Measurements from ENCODE around the gene DCAF15. TPM values are rescaled to one million over a fixed set of nuclear protein-coding genes. Genes with fewer than 3 reads are reported as not detected.

The DCAF15 gene
- total RNA-seq, 5 donors from 2014 or later (not counting 1 experiment from before 2014, with no cell fraction given), result 67.3 to 118 (median 110) TPM

GRCh38 chr19:13984875-13985741 is 32.8 kb downstream of the DCAF15 start:
- peak overlapping the region in 1 of 2 donors; percentile 0 for H3K4me3 ChIP-seq (ENCODE audit: control insufficient read depth in 1 of 2, extremely low read depth in 1 of 2, low read length in 1 of 2)

DNA sequence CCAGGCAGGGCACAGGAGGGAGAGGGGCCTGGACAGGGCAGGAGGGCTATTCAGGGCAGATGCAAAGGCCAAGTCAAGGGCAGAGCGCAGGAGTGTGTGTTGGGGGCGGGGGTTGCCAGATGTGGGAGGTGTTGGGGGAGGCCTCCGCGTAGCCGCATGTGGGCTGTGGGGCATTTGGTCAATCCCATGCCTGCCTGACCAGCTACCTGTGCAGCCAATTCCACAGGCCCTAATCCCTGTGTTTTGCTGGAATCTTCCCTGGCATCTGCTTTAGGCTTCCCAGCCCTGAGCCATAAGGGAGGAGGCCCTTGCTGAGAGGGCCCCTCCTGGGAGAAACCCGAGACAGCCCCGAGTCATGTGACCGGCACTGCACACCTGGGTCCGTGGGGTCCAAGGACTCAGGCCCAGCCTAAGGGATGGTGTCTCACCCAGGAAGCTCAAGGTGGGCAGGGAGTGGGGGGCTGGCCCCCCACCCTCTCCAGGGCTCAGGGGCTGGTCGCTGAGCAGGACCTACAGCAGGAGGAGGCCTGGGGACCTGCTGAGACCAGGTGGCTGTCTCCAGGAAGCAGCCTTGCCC is 33.5 kb downstream of the DCAF15 start:
- H3K9me3 ChIP-seq, result no peaks in the 10 kb centered on the region
- WGBS (ENCODE audit: insufficient coverage), result 41% methylated on average over 10 of the region's 10 CpGs
- peak in 2 of 35 experiments; percentile 27 to 29 for DNase-seq
- no peaks in the 10 kb centered on the region for H3K27me3 ChIP-seq (replicated peaks in 1 of 2; ENCODE audit: control insufficient read depth in 2 of 2, extremely low read depth in 1 of 2, insufficient read depth in 2 of 2, low read length in 1 of 2)
- POLR2A ChIA-PET, result interaction anchor here (0.5 to 1.0 kb wide), 3 partner anchors 8 to 33 kb away, joined by 3 to 5 read pairs (median 4); no protein-coding TSS in a partner anchor
- peak; percentile 16 to 25 (median 22) for ATAC-seq (replicated peaks in 1 of 4)
- Mint-ChIP-seq H3K27me3 (no peaks in the 10 kb centered on the region), H3K36me3 (peaks cover 18% of the 10 kb centered on the region), H3K27ac (peak overlapping the region; percentile 97 to 98), H3K9me3 (no peaks in the 10 kb centered on the region), H3K4me1 (peaks cover 65 to 91% (median 89%) of the 10 kb centered on the region in 3 donors), H3K4me3 (peak overlapping the region; percentile 14 to 69 (median 61))
- H3K4me3 ChIP-seq (ENCODE audit: control insufficient read depth in 1 of 2, extremely low read depth in 1 of 2, low read length in 1 of 2), result peak overlapping the region; percentile 0 to 25
- H3K36me3 ChIP-seq (ENCODE audit: control insufficient read depth in 2 of 2, extremely low read depth in 1 of 2, insufficient read depth in 1 of 2, low read length in 1 of 2), result peaks cover 0 to 16% of the 10 kb centered on the region in 2 donors
- CTCF ChIA-PET, result interaction anchor here in 1 of 2 donors (0.6 to 1.0 kb wide), 2 partner anchors 17 to 91 kb away, joined by 5 to 6 read pairs; no protein-coding TSS in a partner anchor
- peak overlapping the region; percentile 94 for H3K27ac ChIP-seq (ENCODE audit: low read length)
- peaks cover 65 to 89% of the 10 kb centered on the region in 2 experiments for H3K4me1 ChIP-seq (ENCODE audit: control insufficient read depth in 1 of 2, extremely low read depth in 1 of 2, insufficient read depth in 2 of 2, low read length in 2 of 2)

More at GRCh38 chr19:13984875-13985741, 32.8 kb downstream of the DCAF15 start:
- Histone ChIP-seq H3K4me1 (ENCODE audit: control insufficient read depth in 1 of 2, extremely low read depth in 1 of 2, insufficient read depth in 2 of 2, low read length in 2 of 2) (peaks cover 68 to 92% of the 10 kb centered on the region in 2 experiments), H3K9me3 (no peaks in the 10 kb centered on the region), H3K27ac (ENCODE audit: low read length) (peak overlapping the region; percentile 94), H3K27me3 (replicated peaks in 1 of 2; ENCODE audit: control insufficient read depth in 2 of 2, extremely low read depth in 1 of 2, insufficient read depth in 2 of 2, low read length in 1 of 2) (no peaks in the 10 kb centered on the region), H3K36me3 (ENCODE audit: control insufficient read depth in 2 of 2, extremely low read depth in 1 of 2, insufficient read depth in 1 of 2, low read length in 1 of 2) (peaks cover 3 to 16% of the 10 kb centered on the region in 2 donors)
- Mint-ChIP-seq H3K27me3 (no peaks in the 10 kb centered on the region), H3K4me1 (peaks cover 60 to 88% (median 86%) of the 10 kb centered on the region in 3 donors), H3K36me3 (peaks cover 15% of the 10 kb centered on the region), H3K9me3 (no peaks in the 10 kb centered on the region), H3K27ac (peak overlapping the region; percentile 97 to 98), H3K4me3 (peak overlapping the region; percentile 14 to 69 (median 49))
- POLR2A ChIA-PET, result interaction anchor here (0.5 to 0.6 kb wide), 5 partner anchors 7 to 57 kb away, joined by 3 to 9 read pairs (median 4); no protein-coding TSS in a partner anchor
- peak in 4 of 35 experiments; percentile 7 to 51 (median 36) for DNase-seq
- WGBS (ENCODE audit: insufficient coverage), result 69% methylated on average over 19 of the region's 25 CpGs
- ATAC-seq (replicated peaks in 1 of 4), result no peak
- CTCF ChIA-PET, result interaction anchor here in 1 of 2 donors (0.6 kb wide), 1 partner anchor 92 kb away, joined by 6 read pairs; no protein-coding TSS in a partner anchor

DNA sequence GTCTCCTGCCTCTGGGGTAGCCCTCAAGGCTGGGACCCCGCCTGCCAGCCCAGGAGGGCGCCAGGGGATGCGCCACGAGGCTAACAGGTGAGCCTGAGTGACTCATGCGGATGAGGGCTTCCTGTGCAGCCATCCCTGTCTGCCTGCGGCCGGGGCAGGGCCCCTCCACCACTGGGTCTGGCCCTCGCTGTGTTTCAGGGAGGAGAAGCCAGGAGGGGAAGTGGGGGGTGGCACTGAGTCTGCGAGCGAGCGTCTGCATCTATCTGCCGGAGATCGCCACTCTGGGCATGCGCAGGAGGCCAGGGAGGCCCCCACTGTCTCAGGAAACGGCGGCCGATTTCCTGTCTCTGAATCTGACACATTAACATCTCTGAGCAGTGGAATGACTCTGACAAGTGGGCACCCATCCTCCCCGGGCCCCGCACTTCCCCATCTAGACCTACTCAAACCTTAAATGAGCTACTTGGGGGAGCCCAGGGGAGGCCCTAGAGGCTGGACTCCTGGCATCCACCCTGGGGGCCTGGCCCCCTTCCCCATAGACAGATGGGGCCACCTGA is 34.1 kb downstream of the DCAF15 start:
- Mint-ChIP-seq H3K36me3 (peaks cover 23% of the 10 kb centered on the region), H3K27me3 (no peaks in the 10 kb centered on the region), H3K9me3 (no peaks in the 10 kb centered on the region), H3K27ac (peak overlapping the region; percentile 97 to 98), H3K4me1 (peaks cover 69 to 93% (median 88%) of the 10 kb centered on the region in 3 donors), H3K4me3 (peak overlapping the region; percentile 57 to 69 (median 61))
- POLR2A ChIA-PET, result interaction anchor here (0.5 to 1.0 kb wide), 4 partner anchors 11 to 65 kb away, joined by 4 to 11 read pairs (median 4); no protein-coding TSS in a partner anchor
- Histone ChIP-seq H3K27ac (ENCODE audit: low read length) (peak overlapping the region; percentile 94), H3K9me3 (no peaks in the 10 kb centered on the region), H3K27me3 (replicated peaks in 1 of 2; ENCODE audit: control insufficient read depth in 2 of 2, extremely low read depth in 1 of 2, insufficient read depth in 2 of 2, low read length in 1 of 2) (no peaks in the 10 kb centered on the region), H3K36me3 (ENCODE audit: control insufficient read depth in 2 of 2, extremely low read depth in 1 of 2, insufficient read depth in 1 of 2, low read length in 1 of 2) (peaks cover 0 to 21% of the 10 kb centered on the region in 2 donors), H3K4me3 (ENCODE audit: control insufficient read depth in 1 of 2, extremely low read depth in 1 of 2, low read length in 1 of 2) (peak overlapping the region; percentile 11 to 25), H3K4me1 (ENCODE audit: control insufficient read depth in 1 of 2, extremely low read depth in 1 of 2, insufficient read depth in 2 of 2, low read length in 2 of 2) (peaks cover 65 to 91% of the 10 kb centered on the region in 2 experiments)
- DNase-seq, result peak; percentile 96 to 100 (median 98)
- CTCF ChIA-PET, result interaction anchor here in 1 of 2 donors (1.0 kb wide), 1 partner anchor 17 kb away, joined by 5 read pairs; no protein-coding TSS in a partner anchor
- ATAC-seq (replicated peaks in 1 of 4), result peak; percentile 87 to 93 (median 92)
- 0% methylated on average over 18 of the region's 19 CpGs for WGBS (ENCODE audit: insufficient coverage)

- Mint-ChIP-seq H3K27ac (peak overlapping the region; percentile 97 to 98), H3K36me3 (peaks cover 27% of the 10 kb centered on the region), H3K4me1 (peaks cover 72 to 84% (median 84%) of the 10 kb centered on the region in 3 donors), H3K27me3 (no peaks in the 10 kb centered on the region), H3K4me3 (peak overlapping the region; percentile 57 to 69 (median 60)), H3K9me3 (no peaks in the 10 kb centered on the region)
- Histone ChIP-seq H3K4me1 (ENCODE audit: control insufficient read depth in 1 of 2, extremely low read depth in 1 of 2, insufficient read depth in 2 of 2, low read length in 2 of 2) (peaks cover 62 to 83% of the 10 kb centered on the region in 2 experiments), H3K4me3 (ENCODE audit: control insufficient read depth in 1 of 2, extremely low read depth in 1 of 2, low read length in 1 of 2) (peak overlapping the region; percentile 11 to 25), H3K9me3 (no peaks in the 10 kb centered on the region), H3K27me3 (replicated peaks in 1 of 2; ENCODE audit: control insufficient read depth in 2 of 2, extremely low read depth in 1 of 2, insufficient read depth in 2 of 2, low read length in 1 of 2) (no peaks in the 10 kb centered on the region), H3K27ac (ENCODE audit: low read length) (peak overlapping the region; percentile 94), H3K36me3 (ENCODE audit: control insufficient read depth in 2 of 2, extremely low read depth in 1 of 2, insufficient read depth in 1 of 2, low read length in 1 of 2) (peaks cover 0 to 20% of the 10 kb centered on the region in 2 donors)
- ATAC-seq (replicated peaks in 1 of 4), result no peak
- WGBS (ENCODE audit: insufficient coverage), result 32% methylated on average over 6 of the region's 17 CpGs
- POLR2A ChIA-PET, result interaction anchor here (0.5 to 1.0 kb wide), 4 partner anchors 12 to 66 kb away, joined by 4 to 11 read pairs (median 4); no protein-coding TSS in a partner anchor
- no peak for DNase-seq
- CTCF ChIA-PET, result interaction anchor here (0.7 to 1.0 kb wide), 2 partner anchors 16 to 18 kb away, joined by 5 to 8 read pairs; no protein-coding TSS in a partner anchor
These were observed 35.0 kb downstream of the DCAF15 start for GRCh38 chr19:13987101-13987890.

DNA sequence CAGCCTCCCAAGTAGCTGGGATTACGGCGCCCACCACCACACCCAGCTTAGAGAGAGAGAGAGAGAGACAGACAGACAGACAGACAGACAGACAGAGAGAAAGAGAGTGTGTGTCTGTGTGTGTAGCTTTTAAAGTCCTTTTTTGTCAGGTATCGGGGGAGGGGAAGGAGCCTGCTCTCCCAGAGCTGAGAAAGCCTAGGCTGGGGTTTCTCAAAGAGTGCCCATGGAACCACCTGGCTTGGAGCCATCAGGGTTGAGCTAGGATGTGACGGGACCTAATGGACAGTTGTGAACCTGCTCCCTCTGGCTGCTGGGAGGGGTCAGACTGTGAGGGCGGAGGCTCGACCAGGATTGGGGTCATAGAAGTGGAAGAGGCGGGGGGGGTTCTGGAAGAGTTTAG is 37.2 kb downstream of the DCAF15 start:
- H3K27ac ChIP-seq (ENCODE audit: low read length), result peak overlapping the region; percentile 19
- H3K4me1 ChIP-seq (ENCODE audit: control insufficient read depth in 1 of 2, extremely low read depth in 1 of 2, insufficient read depth in 2 of 2, low read length in 2 of 2), result peaks cover 52 to 73% of the 10 kb centered on the region in 2 experiments
- ChIA-PET POLR2A (no interaction called here), CTCF (interaction anchor here in 1 of 2 donors (0.7 kb wide), 1 partner anchor 75 kb away, joined by 3 read pairs; no protein-coding TSS in a partner anchor)
- ATAC-seq (replicated peaks in 1 of 4), result no peak
- Mint-ChIP-seq H3K4me1 (peaks cover 65 to 74% (median 71%) of the 10 kb centered on the region in 3 donors), H3K9me3 (no peaks in the 10 kb centered on the region), H3K4me3 (peak overlapping the region in 1 of 3 donors; percentile 28), H3K27ac (peak overlapping the region; percentile 97 to 98), H3K36me3 (peaks cover 28% of the 10 kb centered on the region), H3K27me3 (no peaks in the 10 kb centered on the region)
- H3K9me3 ChIP-seq, result no peaks in the 10 kb centered on the region
- DNase-seq, result no peak
- 88% methylated on average over 3 of the region's 7 CpGs for WGBS (ENCODE audit: insufficient coverage)
- no peak overlapping the region for H3K4me3 ChIP-seq (ENCODE audit: control insufficient read depth in 1 of 2, extremely low read depth in 1 of 2, low read length in 1 of 2)
- peaks cover 0 to 35% of the 10 kb centered on the region in 2 donors for H3K36me3 ChIP-seq (ENCODE audit: control insufficient read depth in 2 of 2, extremely low read depth in 1 of 2, insufficient read depth in 1 of 2, low read length in 1 of 2)
- no peaks in the 10 kb centered on the region for H3K27me3 ChIP-seq (replicated peaks in 1 of 2; ENCODE audit: control insufficient read depth in 2 of 2, extremely low read depth in 1 of 2, insufficient read depth in 2 of 2, low read length in 1 of 2)

Data from T-cell (primary cell).